Ascending aorta (tissue), 2 donors: ENCODE data around the gene CELSR1. TPM values are rescaled to one million over a fixed set of nuclear protein-coding genes. Genes with fewer than 3 reads are reported as not detected.

Experiments used
- DNase-seq, 2 donors: peaks; one replicate each; pipeline ENCODE4 v3.0.0-alpha.2; 2019; ENCODE audit warnings: low spot score in 2 of 2
- H3K27ac ChIP-seq, 2 donors: fragments of 200-600 bp; sonication (generic); one replicate each; pipeline ENCODE4 v1.5.1; 2016 to 2017; ENCODE audit warnings: mild to moderate bottlenecking in 1 of 2
- H3K27me3 ChIP-seq: fragments of 200-600 bp; sonication (generic); one replicate; pipeline ENCODE4 v1.5.1; 2017
- H3K36me3 ChIP-seq, 2 donors: fragments of 200-600 bp; sonication (generic); one replicate each; pipeline ENCODE4 v1.5.1; 2016
- H3K4me1 ChIP-seq, 2 donors: fragments of 200-600 bp; sonication (generic); one replicate each; pipeline ENCODE4 v1.5.1; 2016 to 2017; ENCODE audit warnings: mild to moderate bottlenecking in 1 of 2
- H3K4me3 ChIP-seq, 2 donors: fragments of 200-600 bp; sonication (generic); one replicate each; pipeline ENCODE4 v1.5.1; 2016 to 2017; ENCODE audit warnings: mild to moderate bottlenecking in 1 of 2
- H3K9me3 ChIP-seq, 2 donors: fragments of 200-600 bp; sonication (generic); one replicate each; pipeline ENCODE4 v1.5.1; 2016
- CTCF ChIP-seq, 3 experiments: fragments of 200-600 bp in 2 of 3; fragments of 450-650 bp in 1 of 3; sonication (generic) in 2 of 3; IDR thresholded peaks; one replicate each; pipeline ENCODE4 v1.5.1; 2016 to 2019; ENCODE audit warnings: antibody characterized with exemption in 3 of 3, mild to moderate bottlenecking in 1 of 3, moderate library complexity in 1 of 3
- intact Hi-C: fragments of 100-400 bp; cut with DNase I; formaldehyde crosslinking; loops from one replicate; pipeline ENCODE4 v1.15.1; 2023
- total RNA-seq: library from RNA; depleted of rRNA; stranded (reverse); fragments of >200 nt; gene quantifications from one replicate; pipeline ENCODE4 v1.1.0, GENCODE V29; 2016

The CELSR1 gene
- total RNA-seq, 1 donor from 2014 or later = 10.5 TPM

GRCh38 chr22:46522797-46523196, 14.6 kb downstream of the CELSR1 start:
- Histone ChIP-seq H3K4me1 (no peaks in the 10 kb centered on the region), H3K9me3 (no peaks in the 10 kb centered on the region), H3K36me3 (no peaks in the 10 kb centered on the region), H3K4me3 (no peak overlapping the region), H3K27ac (no peak overlapping the region), H3K27me3 (no peaks in the 10 kb centered on the region)
- no peak for TF ChIP-seq CTCF (IDR thresholded peaks at IDR 0.05)
- no peak for DNase-seq
- intact Hi-C loops = no loop called here

- Histone ChIP-seq H3K4me1 (no peaks in the 10 kb centered on the region), H3K27me3 (no peaks in the 10 kb centered on the region), H3K36me3 (no peaks in the 10 kb centered on the region), H3K27ac (no peak overlapping the region), H3K9me3 (no peaks in the 10 kb centered on the region), H3K4me3 (no peak overlapping the region)
- TF ChIP-seq CTCF (IDR thresholded peaks at IDR 0.05) = no peak
- intact Hi-C loops = no loop called here
- DNase-seq = no peak
Observed at GRCh38 chr22:46521994-46522393, 15.4 kb downstream of the CELSR1 start.

GRCh38 chr22:46520880-46521279, 16.5 kb downstream of the CELSR1 start:
- intact Hi-C loops = no loop called here
- TF ChIP-seq CTCF (IDR thresholded peaks at IDR 0.05) = no peak

GRCh38 chr22:46519377-46519776, 18.0 kb downstream of the CELSR1 start:
- Histone ChIP-seq H3K27ac (no peak overlapping the region), H3K4me3 (no peak overlapping the region), H3K9me3 (no peaks in the 10 kb centered on the region), H3K36me3 (no peaks in the 10 kb centered on the region), H3K4me1 (no peaks in the 10 kb centered on the region), H3K27me3 (no peaks in the 10 kb centered on the region)
- DNase-seq = no peak
- intact Hi-C loops = no loop called here
- no peak for TF ChIP-seq CTCF (IDR thresholded peaks at IDR 0.05)

More at GRCh38 chr22:46520880-46521279, 16.5 kb downstream of the CELSR1 start:
- no peaks in the 10 kb centered on the region for H3K9me3 ChIP-seq
- H3K4me3 ChIP-seq = no peak overlapping the region
- no peaks in the 10 kb centered on the region for H3K36me3 ChIP-seq
- H3K27ac ChIP-seq = no peak overlapping the region
- no peaks in the 10 kb centered on the region for H3K27me3 ChIP-seq
- DNase-seq = no peak
- H3K4me1 ChIP-seq = no peaks in the 10 kb centered on the region

GRCh38 chr22:46518542-46519325, 18.7 kb downstream of the CELSR1 start:
- Histone ChIP-seq H3K4me3 (no peak overlapping the region), H3K27ac (no peak overlapping the region), H3K36me3 (no peaks in the 10 kb centered on the region), H3K4me1 (no peaks in the 10 kb centered on the region), H3K27me3 (no peaks in the 10 kb centered on the region), H3K9me3 (no peaks in the 10 kb centered on the region)
- intact Hi-C loops = no loop called here
- no peak for DNase-seq
- TF ChIP-seq CTCF (IDR thresholded peaks at IDR 0.05) = no peak
